ENCODE results near the gene LSS.

- TF ChIP-seq ZBTB21 (CRISPR knock-in tag; IDR thresholded peaks at IDR 0.05; ENCODE audit: borderline replicate concordance) (no peak), CTCF (IDR thresholded peaks at IDR 0.05) (no peak), ZBTB43 (CRISPR knock-in tag; IDR thresholded peaks at IDR 0.05) (no peak), ZNF396 (CRISPR knock-in tag; IDR thresholded peaks at IDR 0.05; ENCODE audit: borderline replicate concordance) (no peak), ZNF423 (CRISPR knock-in tag; IDR thresholded peaks at IDR 0.05) (no peak), ZNF425 (CRISPR knock-in tag; conservative IDR thresholded peaks at IDR 0.05) (no peak), MAX (CRISPR knock-in tag; IDR thresholded peaks at IDR 0.05) (no peak)
These were observed 19.8 kb upstream of the LSS start for GRCh38 chr21:46248422-46248782.

All from WTC11 (cell line).